Medulla oblongata (tissue), 1 donor: ENCODE results near the gene TRIM66.

ENCODE experiments used
- DNase-seq: peaks from one replicate; pipeline ENCODE4 v3.0.0-alpha.2; 2015; ENCODE audit errors: extremely low spot score

The TRIM66 gene, protein sequence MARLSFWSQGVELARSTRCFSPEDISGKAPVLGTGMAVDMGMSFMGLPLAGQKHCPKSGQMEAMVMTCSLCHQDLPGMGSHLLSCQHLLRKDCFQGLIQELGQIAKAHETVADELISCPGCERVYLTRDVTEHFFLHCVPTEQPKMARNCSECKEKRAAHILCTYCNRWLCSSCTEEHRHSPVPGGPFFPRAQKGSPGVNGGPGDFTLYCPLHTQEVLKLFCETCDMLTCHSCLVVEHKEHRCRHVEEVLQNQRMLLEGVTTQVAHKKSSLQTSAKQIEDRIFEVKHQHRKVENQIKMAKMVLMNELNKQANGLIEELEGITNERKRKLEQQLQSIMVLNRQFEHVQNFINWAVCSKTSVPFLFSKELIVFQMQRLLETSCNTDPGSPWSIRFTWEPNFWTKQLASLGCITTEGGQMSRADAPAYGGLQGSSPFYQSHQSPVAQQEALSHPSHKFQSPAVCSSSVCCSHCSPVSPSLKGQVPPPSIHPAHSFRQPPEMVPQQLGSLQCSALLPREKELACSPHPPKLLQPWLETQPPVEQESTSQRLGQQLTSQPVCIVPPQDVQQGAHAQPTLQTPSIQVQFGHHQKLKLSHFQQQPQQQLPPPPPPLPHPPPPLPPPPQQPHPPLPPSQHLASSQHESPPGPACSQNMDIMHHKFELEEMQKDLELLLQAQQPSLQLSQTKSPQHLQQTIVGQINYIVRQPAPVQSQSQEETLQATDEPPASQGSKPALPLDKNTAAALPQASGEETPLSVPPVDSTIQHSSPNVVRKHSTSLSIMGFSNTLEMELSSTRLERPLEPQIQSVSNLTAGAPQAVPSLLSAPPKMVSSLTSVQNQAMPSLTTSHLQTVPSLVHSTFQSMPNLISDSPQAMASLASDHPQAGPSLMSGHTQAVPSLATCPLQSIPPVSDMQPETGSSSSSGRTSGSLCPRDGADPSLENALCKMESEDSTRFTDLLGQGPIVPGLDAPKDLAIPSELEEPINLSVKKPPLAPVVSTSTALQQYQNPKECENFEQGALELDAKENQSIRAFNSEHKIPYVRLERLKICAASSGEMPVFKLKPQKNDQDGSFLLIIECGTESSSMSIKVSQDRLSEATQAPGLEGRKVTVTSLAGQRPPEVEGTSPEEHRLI (N-terminal part only)

GRCh38 chr11:8682303-8683114, at the start of gene TRIM66, which contains the start of gene RPL27A:
TSS of gene TRIM66 (minus strand) at chr11:8682665. CDS start at chr11:8672274, 10,391 bp downstream.
TSS of gene RPL27A (plus strand) at chr11:8682792. CDS start at chr11:8682814, 22 bp downstream.
- peak; percentile 98 for DNase-seq

- DNase-seq: no peak
Observed at GRCh38 chr11:8731647-8732323, 49.3 kb upstream of the TRIM66 start.

GRCh38 chr11:8730697-8731020, 48.2 kb upstream of the TRIM66 start:
- DNase-seq: no peak

DNA sequence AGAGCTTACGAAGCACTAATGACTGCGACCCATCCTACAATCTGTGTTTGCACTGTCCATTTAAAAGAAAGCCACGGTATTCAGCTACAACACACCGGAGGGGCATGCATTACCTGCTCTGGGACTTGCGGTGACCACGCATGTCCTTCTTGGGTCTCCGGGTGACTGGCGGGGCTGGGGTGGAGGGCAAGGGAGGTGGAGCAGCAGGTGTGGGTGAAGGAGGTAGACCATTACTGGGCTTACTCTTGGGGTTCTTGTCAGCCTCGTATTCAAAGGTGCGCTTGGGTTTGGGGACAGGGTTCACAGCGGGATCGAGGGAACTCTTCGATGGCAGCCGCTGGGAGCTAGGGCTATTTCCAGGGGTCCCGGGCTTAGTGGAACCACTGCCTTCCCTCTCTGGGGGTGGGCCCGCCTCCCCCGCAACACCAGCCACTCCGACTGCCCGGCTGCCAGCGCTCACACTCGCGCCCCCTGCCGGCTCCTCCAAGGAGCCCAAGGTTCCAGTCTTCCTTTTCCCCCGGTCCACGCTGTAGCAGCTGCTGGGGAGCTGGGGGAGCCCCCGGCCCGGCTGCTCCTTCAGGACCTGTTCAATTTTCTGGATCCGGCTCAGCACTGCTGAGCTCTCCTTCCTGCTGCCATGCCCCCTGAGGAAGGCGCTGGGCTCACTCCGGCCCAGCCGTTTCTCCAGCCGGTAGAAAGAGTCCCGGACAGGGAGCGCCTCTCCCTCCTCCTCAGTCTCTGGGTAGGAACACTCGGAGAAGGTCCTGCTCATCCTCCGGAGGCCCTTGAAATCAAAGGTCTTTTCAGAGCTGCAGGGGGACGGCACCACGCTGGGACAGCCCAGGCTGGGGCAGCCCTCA, 47.6 kb upstream of the TRIM66 start:
- DNase-seq: no peak

DNA sequence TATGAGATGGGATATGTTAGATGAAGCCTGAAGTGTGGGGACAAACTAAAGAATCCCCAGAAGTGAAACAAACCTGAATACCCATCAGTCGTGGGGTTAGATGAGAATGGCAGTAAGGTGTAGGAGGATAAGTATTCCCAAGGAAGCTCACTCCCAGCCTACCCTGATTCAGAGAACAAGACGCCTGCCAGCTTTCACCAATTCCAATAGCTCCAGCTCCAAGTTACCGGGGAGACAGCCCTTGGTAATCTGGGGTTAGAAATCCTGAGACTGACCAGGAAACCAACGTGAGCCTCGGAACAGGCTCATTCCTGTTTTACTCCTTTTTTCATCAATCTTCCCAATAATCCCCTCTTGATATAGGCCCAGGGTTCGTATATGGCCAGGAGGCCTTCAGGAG, 46.6 kb upstream of the TRIM66 start:
- peak; percentile 31 for DNase-seq

- no peak for DNase-seq
Observed at GRCh38 chr11:8728563-8728962, 46.1 kb upstream of the TRIM66 start.

DNA sequence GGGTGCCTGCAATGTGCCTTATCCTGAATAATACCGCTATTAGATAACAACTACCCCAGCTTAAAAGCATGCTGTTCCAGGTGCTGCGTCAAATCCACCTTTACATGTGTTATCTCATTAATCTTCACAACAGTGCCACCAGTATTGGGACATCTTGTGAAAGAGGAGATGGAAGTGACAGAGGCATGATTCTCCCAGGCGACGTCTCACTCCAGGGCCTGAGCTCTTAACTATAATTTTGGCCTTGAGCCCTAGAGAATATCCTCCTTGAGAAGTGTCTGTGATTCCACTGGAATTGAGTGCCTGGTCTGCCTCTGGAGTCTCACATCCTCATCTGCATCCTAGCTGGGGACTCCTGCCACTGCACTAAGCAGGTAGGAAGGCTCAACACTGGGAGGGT, 43.9 kb upstream of the TRIM66 start:
- DNase-seq: no peak

DNA sequence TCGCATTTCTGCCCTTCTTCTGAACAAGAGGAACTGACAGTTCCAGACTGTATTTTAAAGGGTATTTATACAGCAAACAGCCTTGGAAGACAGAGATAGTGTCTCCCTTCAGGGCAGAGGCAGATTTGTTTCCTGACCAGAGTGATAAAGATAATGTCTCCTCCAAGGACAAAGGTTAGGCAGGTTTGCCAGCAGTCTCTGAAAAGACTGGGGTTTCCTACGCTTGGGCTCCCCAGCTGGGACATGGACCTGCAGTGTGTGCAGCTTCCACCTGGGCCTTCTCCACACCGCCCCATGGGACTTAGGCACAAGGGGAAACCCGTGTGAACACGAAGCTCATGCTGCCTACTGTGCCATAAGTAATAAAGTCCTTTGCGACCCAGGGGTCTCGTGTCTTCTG, 42.2 kb upstream of the TRIM66 start:
- DNase-seq: no peak

DNA sequence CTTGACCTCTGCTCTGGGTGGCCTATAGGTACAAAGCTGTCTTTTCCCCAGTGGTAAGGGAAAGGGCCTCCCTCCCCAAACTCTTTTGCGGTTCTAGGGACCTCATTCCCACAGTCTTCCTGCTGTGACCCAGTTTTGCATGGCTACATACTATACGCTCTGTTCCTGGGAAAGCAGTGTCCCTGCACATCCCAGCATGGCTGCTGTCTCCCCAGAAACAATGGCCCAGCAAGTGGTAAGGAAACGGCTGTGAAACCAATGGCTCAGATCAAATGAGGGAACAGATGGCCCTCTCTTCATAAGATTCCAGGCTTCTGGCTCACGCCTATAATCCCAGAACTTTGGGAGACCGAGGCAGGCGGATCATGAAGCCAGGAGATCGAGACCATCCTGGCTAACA, 41.2 kb upstream of the TRIM66 start:
- DNase-seq: no peak

- DNase-seq: no peak
Observed at GRCh38 chr11:8722809-8723208, 40.3 kb upstream of the TRIM66 start.

GRCh38 chr11:8721609-8722500, 39.4 kb upstream of the TRIM66 start:
- no peak for DNase-seq

- DNase-seq: no peak
Observed at GRCh38 chr11:8720868-8721608, 38.6 kb upstream of the TRIM66 start.

DNA sequence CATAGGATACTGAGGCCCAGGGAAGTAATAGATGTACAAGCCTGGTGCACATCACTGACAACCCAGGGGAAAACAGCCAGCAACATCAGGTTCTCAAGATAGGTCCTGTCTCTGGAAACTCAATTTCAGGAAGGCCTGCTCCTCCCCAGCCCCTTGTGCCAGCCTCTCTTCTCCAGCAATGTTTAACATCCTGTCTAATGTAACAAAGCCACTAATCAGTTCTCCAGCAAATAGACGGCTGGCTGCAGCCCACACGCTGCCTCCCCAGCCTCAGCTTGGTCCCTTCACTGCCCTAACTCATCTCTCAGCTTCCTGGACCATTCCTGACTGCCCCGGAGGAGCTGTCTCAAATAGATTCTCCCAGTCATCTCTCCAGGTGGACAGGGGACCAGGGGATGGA, 37.9 kb upstream of the TRIM66 start:
- no peak for DNase-seq

- no peak for DNase-seq
Observed at GRCh38 chr11:8719721-8720120, 37.3 kb upstream of the TRIM66 start.

- DNase-seq: peak; percentile 27
Observed at GRCh38 chr11:8719211-8719649, 36.8 kb upstream of the TRIM66 start.

GRCh38 chr11:8717876-8718753, 35.6 kb upstream of the TRIM66 start:
- peak; percentile 33 for DNase-seq

DNA sequence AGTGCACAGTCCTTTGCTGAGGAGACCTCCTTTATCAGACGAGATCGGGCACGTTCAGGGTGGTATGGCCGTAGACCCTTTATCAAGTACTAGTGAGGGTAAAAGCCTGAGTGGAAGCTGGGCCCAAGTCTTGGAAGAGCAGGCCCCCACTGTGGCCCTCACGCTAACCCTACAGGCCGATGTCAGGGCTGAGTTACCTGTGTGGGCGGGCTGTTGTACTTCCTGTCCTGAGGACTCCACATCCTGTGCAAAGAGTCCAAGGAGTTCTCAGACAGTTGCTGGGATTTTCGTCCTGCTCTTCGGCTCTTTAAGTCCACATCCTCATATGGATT, 35.0 kb upstream of the TRIM66 start:
- no peak for DNase-seq
